Endothelial cell of umbilical vein (primary cell): ENCODE measurements around the gene ULK4. TPM values are rescaled to one million over a fixed set of nuclear protein-coding genes. Genes with fewer than 3 reads are reported as not detected.

ENCODE experiments used
- BruUV-seq: library from RNA; stranded (reverse); fragments of 400-500 nt; replicated peaks from 2 replicates; lab custom pipeline; 2021; lab: Mats Ljungman, UMichigan
- CTCF ChIA-PET: fragments of 300-600, 350-600 bp; sonication (Branson Sonifier 250); formaldehyde crosslinking; loops from one replicate; lab custom pipeline; 2021; ENCODE audit warnings: antibody characterized with exemption, inconsistent platforms; lab: Charles Lee
- POLR2A ChIA-PET: fragments of 300-600, 350-600 bp; sonication (Branson Sonifier 250); formaldehyde crosslinking; loops from one replicate; lab custom pipeline; 2021; ENCODE audit warnings: antibody characterized with exemption, inconsistent platforms; lab: Charles Lee
- DNase-seq: peaks from one replicate; pipeline ENCODE4 v3.0.0-alpha.2; 2011; ENCODE audit warnings: low read depth, low spot score
- FAIRE-seq: peaks from 2 replicates; lab custom pipeline; 2011; peaks lifted over from hg19 to GRCh38; lab: Jason Lieb, UNC
- H2AFZ ChIP-seq: 2 replicates; pipeline ENCODE4 v1.6.0; 2012; ENCODE audit warnings: low read depth, low read length, control low read depth, inconsistent platforms
- H3K27ac ChIP-seq: 2 replicates; pipeline ENCODE4 v1.5.1; 2011; ENCODE audit warnings: low read depth, mild to moderate bottlenecking, control low read depth, low read length, moderate library complexity; ENCODE audit not compliant: insufficient read depth
- H3K27me3 ChIP-seq, 2 experiments: 2 replicates each; pipeline versions ENCODE4 v1.6.0 to v1.6.1; 2011; ENCODE audit warnings: low read length in 2 of 2, mixed read lengths in 1 of 2; ENCODE audit not compliant: control insufficient read depth in 2 of 2, insufficient read depth in 2 of 2
- H3K36me3 ChIP-seq, 2 experiments: 2 replicates in 1 of 2; 3 replicates in 1 of 2; pipeline ENCODE4 v1.5.1; 2011; ENCODE audit warnings: low read length in 2 of 2, mild to moderate bottlenecking in 1 of 2, moderate library complexity in 1 of 2; ENCODE audit not compliant: control insufficient read depth in 2 of 2, insufficient read depth in 2 of 2; ENCODE audit errors: extremely low read depth in 1 of 2
- H3K4me1 ChIP-seq: 3 replicates; pipeline ENCODE4 v1.5.1; 2011; ENCODE audit warnings: mild to moderate bottlenecking, low read length; ENCODE audit not compliant: control insufficient read depth, insufficient read depth; ENCODE audit errors: extremely low read depth
- H3K4me2 ChIP-seq: 2 replicates; pipeline ENCODE4 v1.6.1; 2011; ENCODE audit warnings: low read length, control low read depth, mixed read lengths; ENCODE audit not compliant: insufficient read depth
- H3K4me3 ChIP-seq, 3 experiments: fragments of 200-600 bp in 1 of 3; sonication (generic), shearing (Covaris generic) in 1 of 3; replicated peaks in 1 of 3; 2 replicates each; pipeline ENCODE4 v1.5.1; 2011 to 2016; ENCODE audit warnings: control low read depth in 3 of 3, low read length in 3 of 3, mild to moderate bottlenecking in 2 of 3, inconsistent platforms in 1 of 3, low read depth in 1 of 3, moderate library complexity in 1 of 3; ENCODE audit not compliant: insufficient read depth in 1 of 3
- H3K79me2 ChIP-seq: 2 replicates; pipeline ENCODE4 v1.6.0; 2012; ENCODE audit warnings: low read length, inconsistent platforms; ENCODE audit not compliant: control insufficient read depth, insufficient read depth
- H3K9ac ChIP-seq: replicated peaks from 2 replicates; pipeline ENCODE3; 2011; ENCODE audit warnings: low read length, control low read depth; ENCODE audit not compliant: insufficient read depth; ENCODE audit errors: extremely low read depth
- H3K9me1 ChIP-seq: replicated peaks from 3 replicates; pipeline ENCODE4 v1.6.0; 2011; ENCODE audit warnings: mild to moderate bottlenecking, low read length; ENCODE audit not compliant: control insufficient read depth, insufficient read depth; ENCODE audit errors: extremely low read depth
- H3K9me3 ChIP-seq: replicated peaks from 2 replicates; pipeline ENCODE4 v1.5.1; 2012; ENCODE audit warnings: low read length, inconsistent platforms; ENCODE audit not compliant: control insufficient read depth, insufficient read depth
- H4K20me1 ChIP-seq: replicated peaks from 2 replicates; pipeline ENCODE3; 2011; ENCODE audit warnings: mild to moderate bottlenecking, low read length; ENCODE audit not compliant: control insufficient read depth, insufficient read depth; ENCODE audit errors: extremely low read depth
- CTCF ChIP-seq, 2 donors: IDR thresholded peaks; 1 replicate in 1 of 2; 2 replicates in 1 of 2; pipeline ENCODE4 v1.5.1; 2011; ENCODE audit warnings: low read length in 2 of 2, mild to moderate bottlenecking in 2 of 2, moderate library complexity in 2 of 2, control low read depth in 1 of 2, inconsistent platforms in 1 of 2, low read depth in 1 of 2; ENCODE audit not compliant: insufficient read depth in 1 of 2; ENCODE audit errors: extremely low read depth in 1 of 2
- EZH2 ChIP-seq: IDR thresholded peaks from 2 replicates; pipeline ENCODE4 v1.6.1; 2012; ENCODE audit warnings: borderline replicate concordance, low read depth, mild to moderate bottlenecking, moderate library complexity, low read length, inconsistent platforms; ENCODE audit not compliant: severe bottlenecking
- FOS ChIP-seq: IDR thresholded peaks from 2 replicates; pipeline ENCODE4 v1.6.1; 2011; ENCODE audit warnings: mild to moderate bottlenecking, low read length, moderate library complexity, borderline replicate concordance; ENCODE audit not compliant: insufficient read depth
- GATA2 ChIP-seq: IDR thresholded peaks from 2 replicates; pipeline ENCODE4 v1.7.0; 2011; ENCODE audit warnings: low read depth, mild to moderate bottlenecking, moderate library complexity, mixed read lengths, low read length; ENCODE audit not compliant: insufficient read length, insufficient read depth
- JUN ChIP-seq: IDR thresholded peaks from 2 replicates; pipeline ENCODE4 v1.6.1; 2011; ENCODE audit warnings: borderline replicate concordance, low read depth; ENCODE audit not compliant: insufficient read length, insufficient read depth
- MAX ChIP-seq: IDR thresholded peaks from 2 replicates; pipeline ENCODE4 v1.6.1; 2011; ENCODE audit not compliant: insufficient read depth, insufficient read length
- MYC ChIP-seq: IDR thresholded peaks from one replicate; pipeline ENCODE4 v1.6.1; 2011; ENCODE audit warnings: mild to moderate bottlenecking, low read depth, low read length
- POLR2A ChIP-seq: IDR thresholded peaks from 2 replicates; pipeline ENCODE4 v1.6.1; 2012; ENCODE audit warnings: low read depth, mild to moderate bottlenecking, control low read depth, low read length
- POLR2AphosphoS5 ChIP-seq: IDR thresholded peaks from 2 replicates; pipeline ENCODE4 v1.6.1; 2012; ENCODE audit warnings: low read depth, mild to moderate bottlenecking, control low read depth, low read length, moderate library complexity; ENCODE audit not compliant: insufficient read depth
- dilution Hi-C: fragments of 300-500 bp; cut with MboI; formaldehyde crosslinking; loops from one replicate; pipeline ENCODE4 v1.15.0; 2019; ENCODE audit warnings: low sequenced_read_pairs; ENCODE audit not compliant: extremely low pct_ligation_motif_present
- intact Hi-C: fragments of 100-400 bp; cut with micrococcal nuclease; formaldehyde crosslinking; loops from one replicate; pipeline ENCODE4 v1.10.0; 2022
- polyA plus RNA-seq, 4 experiments: library from polyadenylated mRNA; depleted of rRNA in 3 of 4; stranded (reverse) in 3 of 4; unstranded in 1 of 4; fragments of >200 nt; gene quantifications; 2 replicates each; pipeline versions ENCODE4 v1.2.1 to v1.2.3, GENCODE V29; 2011 to 2012; ENCODE audit warnings: missing spikeins in 1 of 4
- small RNA-seq: library from RNA; depleted of rRNA; stranded (forward); fragments of <200 nt; gene quantifications from one replicate; pipeline ENCODE3, GENCODE V24; 2012; ENCODE audit warnings: low replicate concordance, low read depth; ENCODE audit not compliant: insufficient read depth, insufficient read length
- total RNA-seq: library from RNA; stranded (reverse); gene quantifications from 2 replicates; pipeline ENCODE4 v1.2.3, GENCODE V29; 2021

Gene ULK4
- total and polyA plus RNA-seq, 2 donors (not counting 3 experiments of a cell fraction or from before 2014, with no cell fraction given): 3.3 to 16.0 TPM

- Histone ChIP-seq H3K36me3 (no peaks in the 10 kb centered on the region), H3K4me2 (peak overlapping the region; percentile 64), H3K9me1 (no peaks in the 10 kb centered on the region), H3K9me3 (no peaks in the 10 kb centered on the region), H3K4me3 (no peak overlapping the region), H3K4me1 (peaks cover 7% of the 10 kb centered on the region), H3K79me2 (peaks cover 36% of the 10 kb centered on the region), H4K20me1 (peaks cover 15% of the 10 kb centered on the region), H3K9ac (peak overlapping the region; percentile 93), H3K27ac (no peak overlapping the region), H3K27me3 (peaks cover 2 to 6% of the 10 kb centered on the region in 2 experiments), H2AFZ (no peak overlapping the region)
- no peak for TF ChIP-seq POLR2A
- no peak for TF ChIP-seq FOS
- no peak for TF ChIP-seq MYC
- TF ChIP-seq EZH2: no peak
- no peak for TF ChIP-seq JUN
- no peak for TF ChIP-seq GATA2
- TF ChIP-seq CTCF (IDR thresholded peaks at IDR 0.05; ENCODE audit: extremely low read depth in 1 of 2, insufficient read depth in 1 of 2, low read depth in 1 of 2, low read length in 2 of 2): no peak
- no peak for TF ChIP-seq POLR2AphosphoS5
- no peak for TF ChIP-seq MAX
- FAIRE-seq: no peak
- no peak for DNase-seq
- CTCF ChIA-PET: interaction anchor here (1.3 kb wide), 1 partner anchor 889 kb away, joined by 3 read pairs; no protein-coding TSS in a partner anchor
- dilution Hi-C loops (no loop called here), intact Hi-C loops (loop anchor here (5.0 kb wide), 1 partner anchor 41 kb away; no protein-coding TSS in a partner anchor)
- POLR2A ChIA-PET: no interaction called here
- TSS peak; percentile 26 for BruUV-seq
Observed at GRCh38 chr3:41198046-41198445, 763.9 kb downstream of the ULK4 start.

Small RNA genes within 50 kb of the gene (small RNA-seq; reads per million reads assigned to genes)
- gene ATP6V0E1P2 (not detected), gene RF00019 (not detected), gene RF00096 (not detected), gene RF00602 (not detected)

Other genes with a start within 250 kb of the ULK4 start
- gene TRAK1, start 129.3 kb upstream of the ULK4 start, total RNA-seq: 59.6 and 66.6 TPM in 2 replicates
- 38.5 and 39.6 TPM in 2 replicates for gene TRAK1, start 129.3 kb upstream of the ULK4 start, polyA plus RNA-seq